Activated CD8-positive, alpha-beta T cell treated with anti-CD3 and anti-CD28 coated beads for 36 hours (primary cell): ENCODE results near the gene MAP3K2. TPM values are rescaled to one million over a fixed set of nuclear protein-coding genes. Genes with fewer than 3 reads are reported as not detected.

Experiments
- ATAC-seq: fragments of 200-7000 bp; cut with Tn5 transposase; one replicate; pipeline ENCODE4 v1.10.0; 2021; ENCODE audit warnings: mild to moderate bottlenecking, moderate library complexity
- CTCF ChIA-PET: fragments of 350-600 bp; sonication (Branson Sonifier 250); formaldehyde crosslinking; loops from one replicate; lab custom pipeline; 2021; ENCODE audit warnings: antibody characterized with exemption; lab: Charles Lee
- POLR2A ChIA-PET: fragments of 350-600 bp; sonication (Branson Sonifier 250); formaldehyde crosslinking; loops from one replicate; lab custom pipeline; 2021; ENCODE audit warnings: antibody characterized with exemption; lab: Charles Lee
- DNase-seq: peaks from one replicate; pipeline ENCODE4 v3.0.0-alpha.2; 2020
- H3K27ac Mint-ChIP-seq: one replicate; pipeline ENCODE4 v1.8.0; 2021; ENCODE audit warnings: mild to moderate bottlenecking, mixed read lengths
- H3K27me3 Mint-ChIP-seq: one replicate; pipeline ENCODE4 v1.8.0; 2021; ENCODE audit warnings: mixed read lengths
- H3K36me3 Mint-ChIP-seq: one replicate; pipeline ENCODE4 v1.8.0; 2021; ENCODE audit warnings: low read depth, mixed read lengths
- H3K4me1 Mint-ChIP-seq: one replicate; pipeline ENCODE4 v1.8.0; 2021; ENCODE audit warnings: low read depth, mixed read lengths
- H3K4me3 Mint-ChIP-seq: one replicate; pipeline ENCODE4 v1.8.0; 2021; ENCODE audit warnings: mild to moderate bottlenecking, moderate library complexity, mixed read lengths
- H3K9me3 Mint-ChIP-seq: one replicate; pipeline ENCODE4 v1.8.0; 2021; ENCODE audit warnings: mixed read lengths
- intact Hi-C: fragments of 100-400 bp; cut with micrococcal nuclease; formaldehyde crosslinking; loops from one replicate; pipeline ENCODE4 v1.10.0; 2022
- total RNA-seq, 2 experiments: library from RNA; stranded (reverse); gene quantifications; one replicate each; pipeline ENCODE4 v1.2.3, GENCODE V29; 2021
- TF ChIP-seq, protein P1 (sequence below): fragments of 200-600 bp; IDR thresholded peaks from one replicate; pipeline ENCODE4 v1.8.0; 2022; ENCODE audit warnings: antibody characterized with exemption, mild to moderate bottlenecking

The MAP3K2 gene
- total RNA-seq, 2 experiments from 2014 or later: 54.7 to 55.5 TPM

DNA sequence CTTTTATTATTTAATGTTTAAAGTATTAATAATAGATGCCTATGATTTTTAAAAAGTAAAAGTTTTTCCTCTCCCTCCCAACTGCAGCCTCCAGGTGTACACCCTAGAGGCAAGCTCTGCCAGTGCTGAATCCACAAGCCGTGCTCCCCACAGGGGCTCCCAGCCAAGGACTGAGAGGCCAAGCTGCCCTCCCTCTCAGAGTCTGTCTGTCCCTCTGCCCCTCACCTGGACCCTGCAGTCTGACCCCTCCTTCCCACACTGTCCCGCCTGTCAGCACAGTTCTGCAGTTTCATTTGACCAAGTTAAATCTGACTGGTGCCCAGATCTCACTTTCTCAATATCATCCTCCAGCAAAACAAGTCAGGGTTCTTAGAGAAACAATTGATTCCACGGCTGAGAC lies 15.7 kb upstream of the MAP3K2 start:
- peaks cover 2% of the 10 kb centered on the region for H3K27me3 Mint-ChIP-seq

DNA sequence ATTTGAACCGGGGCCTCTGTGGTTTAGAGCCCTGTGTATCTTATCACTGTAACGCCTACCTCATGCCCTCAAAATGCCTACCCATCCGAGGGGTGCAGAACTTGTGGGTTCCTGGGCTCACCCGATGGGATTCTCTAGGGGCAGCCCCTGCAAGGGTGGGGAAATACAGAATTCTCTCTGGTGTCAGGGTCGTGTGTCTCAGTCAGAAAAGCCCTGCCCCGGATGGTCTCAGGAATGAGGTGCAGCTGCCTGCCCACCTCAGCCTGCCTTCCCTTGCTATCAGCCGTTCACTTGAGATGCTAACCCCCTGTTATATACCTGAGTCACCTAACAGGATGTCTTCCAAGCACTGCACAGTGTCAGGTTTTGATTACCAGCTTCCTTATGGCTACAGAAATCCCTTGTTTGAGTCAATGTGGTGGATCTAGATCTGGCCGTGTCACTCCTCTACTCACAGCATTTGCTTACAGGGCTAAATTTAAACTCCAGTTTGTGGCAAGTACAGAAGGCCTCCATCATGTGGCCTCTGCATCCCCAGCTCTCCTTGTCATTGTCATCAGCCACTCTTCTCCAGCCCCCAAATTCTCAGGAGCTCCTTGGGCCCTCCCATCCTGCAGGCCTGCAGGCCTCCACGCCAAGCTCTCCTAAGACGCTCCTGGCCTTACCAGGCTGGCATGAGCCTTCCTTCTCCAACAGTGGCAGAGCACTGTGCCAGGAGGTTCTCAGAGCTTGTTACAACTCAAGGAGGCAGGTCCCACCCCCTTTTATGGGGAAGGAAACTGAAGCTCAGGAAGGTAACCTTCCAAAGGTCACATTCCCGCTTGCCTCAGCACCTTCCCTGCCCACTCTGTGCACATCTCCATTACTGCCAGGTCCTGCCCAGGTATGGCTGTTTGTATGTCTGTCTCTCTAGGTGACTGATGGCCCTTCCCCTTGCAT lies 14.3 kb upstream of the MAP3K2 start:
- intact Hi-C loops: no loop called here
- TF ChIP-seq, protein P1, sequence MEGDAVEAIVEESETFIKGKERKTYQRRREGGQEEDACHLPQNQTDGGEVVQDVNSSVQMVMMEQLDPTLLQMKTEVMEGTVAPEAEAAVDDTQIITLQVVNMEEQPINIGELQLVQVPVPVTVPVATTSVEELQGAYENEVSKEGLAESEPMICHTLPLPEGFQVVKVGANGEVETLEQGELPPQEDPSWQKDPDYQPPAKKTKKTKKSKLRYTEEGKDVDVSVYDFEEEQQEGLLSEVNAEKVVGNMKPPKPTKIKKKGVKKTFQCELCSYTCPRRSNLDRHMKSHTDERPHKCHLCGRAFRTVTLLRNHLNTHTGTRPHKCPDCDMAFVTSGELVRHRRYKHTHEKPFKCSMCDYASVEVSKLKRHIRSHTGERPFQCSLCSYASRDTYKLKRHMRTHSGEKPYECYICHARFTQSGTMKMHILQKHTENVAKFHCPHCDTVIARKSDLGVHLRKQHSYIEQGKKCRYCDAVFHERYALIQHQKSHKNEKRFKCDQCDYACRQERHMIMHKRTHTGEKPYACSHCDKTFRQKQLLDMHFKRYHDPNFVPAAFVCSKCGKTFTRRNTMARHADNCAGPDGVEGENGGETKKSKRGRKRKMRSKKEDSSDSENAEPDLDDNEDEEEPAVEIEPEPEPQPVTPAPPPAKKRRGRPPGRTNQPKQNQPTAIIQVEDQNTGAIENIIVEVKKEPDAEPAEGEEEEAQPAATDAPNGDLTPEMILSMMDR: no peak
- Mint-ChIP-seq H3K27ac (no peak overlapping the region), H3K27me3 (peaks cover 2% of the 10 kb centered on the region), H3K36me3 (no peaks in the 10 kb centered on the region), H3K4me3 (no peak overlapping the region), H3K4me1 (peaks cover 17% of the 10 kb centered on the region), H3K9me3 (no peaks in the 10 kb centered on the region)
- POLR2A ChIA-PET: interaction anchor here (1.2 kb wide), 1 partner anchor 12 kb away, joined by 9 read pairs; no protein-coding TSS in a partner anchor
- ATAC-seq: peak; percentile 55
- CTCF ChIA-PET: interaction anchor here (1.6 kb wide), 1 partner anchor 14 kb away, joined by 9 read pairs; no protein-coding TSS in a partner anchor
- DNase-seq: peak; percentile 59

More for the DNA sequence above, 15.7 kb upstream of the MAP3K2 start:
- no peak overlapping the region for H3K27ac Mint-ChIP-seq
- peaks cover 13% of the 10 kb centered on the region for H3K4me1 Mint-ChIP-seq
- ATAC-seq (no peak), DNase-seq (no peak)
- intact Hi-C loops: no loop called here
- no peaks in the 10 kb centered on the region for H3K9me3 Mint-ChIP-seq
- CTCF ChIA-PET: no interaction called here
- POLR2A ChIA-PET: no interaction called here
- H3K4me3 Mint-ChIP-seq: no peak overlapping the region
- H3K36me3 Mint-ChIP-seq: no peaks in the 10 kb centered on the region
- TF ChIP-seq, protein P1: no peak

DNA sequence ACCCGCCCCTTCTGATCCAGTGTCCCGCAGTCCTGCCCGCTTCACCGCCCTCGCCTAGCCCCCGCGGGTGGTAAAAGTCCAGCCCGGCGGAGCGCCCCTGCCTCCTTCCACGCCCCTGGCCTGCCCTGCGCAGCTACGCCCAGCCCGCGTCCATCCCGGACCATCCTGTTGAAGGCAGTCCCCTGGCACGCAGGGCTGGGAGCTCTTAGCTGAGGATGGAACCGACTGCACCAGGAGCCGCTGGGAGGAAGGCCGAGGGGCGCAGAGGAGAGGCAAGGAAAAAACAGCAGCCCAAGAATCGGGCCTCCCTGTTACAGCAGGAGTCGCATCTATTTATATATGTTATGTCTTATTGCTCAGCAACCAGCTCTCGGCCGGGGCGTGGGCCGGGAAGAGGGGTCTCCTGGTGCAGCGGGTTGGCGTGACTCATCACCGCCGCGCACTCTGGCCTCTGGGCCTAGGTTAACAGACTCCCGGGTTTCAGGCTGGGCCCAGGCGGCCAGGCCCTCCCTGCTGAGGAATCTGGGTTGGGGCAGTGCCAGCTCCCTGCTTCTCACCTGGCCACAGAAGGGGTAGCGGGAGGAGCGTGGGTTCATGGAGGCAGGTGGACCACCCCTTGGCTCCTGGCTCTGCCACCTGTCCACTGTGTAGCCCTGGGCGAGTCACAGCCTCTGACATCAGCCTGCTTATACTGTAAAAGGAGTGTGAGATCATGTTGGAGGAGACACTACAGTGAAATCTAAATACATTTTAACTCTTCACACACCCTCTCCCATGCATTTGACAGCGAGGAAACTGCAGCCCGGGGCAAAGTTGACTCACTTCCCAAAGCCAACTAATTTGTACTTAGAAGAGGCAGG lies 13.4 kb upstream of the MAP3K2 start:
- H3K27ac Mint-ChIP-seq: no peak overlapping the region
- ChIA-PET POLR2A (interaction anchor here (1.0 to 1.2 kb wide), 2 partner anchors 11 kb away, joined by 3 to 9 read pairs; no protein-coding TSS in a partner anchor), CTCF (interaction anchor here (1.6 to 1.7 kb wide), 2 partner anchors 15 kb away, joined by 8 to 9 read pairs; no protein-coding TSS in a partner anchor)
- intact Hi-C loops: no loop called here
- TF ChIP-seq, protein P1: no peak
- DNase-seq: no peak
- H3K4me1 Mint-ChIP-seq: peaks cover 17% of the 10 kb centered on the region
- no peaks in the 10 kb centered on the region for H3K9me3 Mint-ChIP-seq
- no peaks in the 10 kb centered on the region for H3K36me3 Mint-ChIP-seq
- no peak overlapping the region for H3K4me3 Mint-ChIP-seq
- H3K27me3 Mint-ChIP-seq: peaks cover 2% of the 10 kb centered on the region
- peak; percentile 57 for ATAC-seq

DNA sequence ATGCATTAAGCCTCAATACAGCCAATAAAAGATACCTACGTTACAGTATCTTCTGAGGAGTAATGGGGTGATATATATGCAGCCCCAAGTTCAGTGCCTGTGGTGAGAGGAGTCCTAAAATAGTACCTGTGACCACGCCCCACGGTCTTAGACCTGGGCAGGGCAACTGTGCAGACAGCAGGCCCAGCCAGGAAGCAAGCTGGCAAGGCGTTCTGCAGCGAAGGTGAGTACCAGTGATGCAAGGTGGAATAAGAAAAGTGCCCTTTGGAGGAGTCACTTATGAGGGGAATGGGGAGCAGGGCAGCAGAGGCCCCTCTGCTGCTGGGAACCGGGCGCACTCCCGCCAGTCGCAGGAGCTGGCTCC lies 12.7 kb upstream of the MAP3K2 start:
- H3K27me3 Mint-ChIP-seq: peaks cover 2% of the 10 kb centered on the region
- TF ChIP-seq, protein P1: no peak
- CTCF ChIA-PET: interaction anchor here (1.7 kb wide), 1 partner anchor 15 kb away, joined by 8 read pairs; no protein-coding TSS in a partner anchor

More for the DNA sequence above, 12.7 kb upstream of the MAP3K2 start:
- Mint-ChIP-seq H3K4me1 (peaks cover 17% of the 10 kb centered on the region), H3K36me3 (no peaks in the 10 kb centered on the region), H3K4me3 (no peak overlapping the region), H3K9me3 (no peaks in the 10 kb centered on the region), H3K27ac (no peak overlapping the region)
- ATAC-seq (no peak), DNase-seq (no peak)
- POLR2A ChIA-PET: interaction anchor here (1.0 kb wide), 1 partner anchor 11 kb away, joined by 3 read pairs; no protein-coding TSS in a partner anchor
- intact Hi-C loops: no loop called here
